ENCODE measurements around the gene FLRT1.

FLRT1 gene

GRCh38 chr11:64007160-64007628, 28.5 kb upstream of the FLRT1 start:
- DNase-seq (ENCODE audit: low read depth in 2 of 2) = no peak

- no peak for DNase-seq (ENCODE audit: low read depth in 2 of 2)
Observed at GRCh38 chr11:64007629-64008282, 28.0 kb upstream of the FLRT1 start.

- no peak for DNase-seq (ENCODE audit: low read depth in 2 of 2)
Observed at GRCh38 chr11:64008283-64008913, 27.3 kb upstream of the FLRT1 start.

GRCh38 chr11:64008914-64009633, 26.7 kb upstream of the FLRT1 start:
- DNase-seq (ENCODE audit: low read depth in 2 of 2) = no peak

GRCh38 chr11:64009710-64010109, 26.0 kb upstream of the FLRT1 start:
- DNase-seq (ENCODE audit: low read depth in 2 of 2) = no peak

- DNase-seq (ENCODE audit: low read depth in 2 of 2) = no peak
Observed at GRCh38 chr11:64010783-64011182, 24.9 kb upstream of the FLRT1 start.

GRCh38 chr11:64011371-64011770, 24.4 kb upstream of the FLRT1 start:
- DNase-seq (ENCODE audit: low read depth in 2 of 2) = no peak

GRCh38 chr11:64013141-64013896, 22.4 kb upstream of the FLRT1 start:
- no peak for DNase-seq (ENCODE audit: low read depth in 2 of 2)

DNA sequence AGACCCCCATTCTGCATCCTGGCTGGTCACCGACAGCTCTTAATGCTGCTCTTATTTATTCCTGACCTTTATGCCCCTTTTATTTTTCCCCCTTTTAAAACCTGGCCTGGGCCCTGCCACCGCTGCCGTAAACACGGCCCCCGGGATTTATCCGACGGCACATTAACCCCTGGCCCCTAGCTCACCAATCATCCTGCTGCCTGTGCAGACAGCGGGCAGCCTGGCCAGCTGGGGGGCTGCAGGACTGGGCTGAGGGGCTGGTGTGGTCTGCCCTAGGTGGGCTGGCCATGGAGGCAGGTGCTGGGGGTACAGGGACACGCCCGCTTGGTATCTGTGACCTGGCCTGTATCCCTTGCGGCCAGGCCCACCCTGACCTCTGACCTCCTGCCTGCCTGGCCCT, 21.4 kb upstream of the FLRT1 start:
- DNase-seq (ENCODE audit: low read depth in 2 of 2) = no peak

DNA sequence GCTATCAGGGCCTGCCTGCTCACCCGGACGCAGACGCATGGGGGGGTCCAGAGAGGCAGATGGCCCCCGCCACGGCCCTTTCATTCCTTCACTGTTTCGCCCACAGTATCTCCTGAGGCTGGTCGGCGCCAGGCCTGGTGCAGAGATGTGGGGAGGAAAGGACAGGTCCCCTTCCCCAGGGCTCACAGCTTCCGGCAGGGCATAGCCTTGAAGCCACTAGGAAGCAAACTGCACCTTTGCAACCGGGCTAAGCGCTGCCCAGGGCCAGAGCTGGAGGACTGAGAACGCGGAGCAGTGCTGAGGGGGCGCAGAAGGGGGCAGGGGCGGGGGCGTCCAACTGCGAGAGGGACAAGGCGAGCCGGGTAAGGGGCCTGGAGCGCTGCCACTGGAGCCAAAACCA, 20.2 kb upstream of the FLRT1 start:
- no peak for DNase-seq (ENCODE audit: low read depth in 2 of 2)

DNA sequence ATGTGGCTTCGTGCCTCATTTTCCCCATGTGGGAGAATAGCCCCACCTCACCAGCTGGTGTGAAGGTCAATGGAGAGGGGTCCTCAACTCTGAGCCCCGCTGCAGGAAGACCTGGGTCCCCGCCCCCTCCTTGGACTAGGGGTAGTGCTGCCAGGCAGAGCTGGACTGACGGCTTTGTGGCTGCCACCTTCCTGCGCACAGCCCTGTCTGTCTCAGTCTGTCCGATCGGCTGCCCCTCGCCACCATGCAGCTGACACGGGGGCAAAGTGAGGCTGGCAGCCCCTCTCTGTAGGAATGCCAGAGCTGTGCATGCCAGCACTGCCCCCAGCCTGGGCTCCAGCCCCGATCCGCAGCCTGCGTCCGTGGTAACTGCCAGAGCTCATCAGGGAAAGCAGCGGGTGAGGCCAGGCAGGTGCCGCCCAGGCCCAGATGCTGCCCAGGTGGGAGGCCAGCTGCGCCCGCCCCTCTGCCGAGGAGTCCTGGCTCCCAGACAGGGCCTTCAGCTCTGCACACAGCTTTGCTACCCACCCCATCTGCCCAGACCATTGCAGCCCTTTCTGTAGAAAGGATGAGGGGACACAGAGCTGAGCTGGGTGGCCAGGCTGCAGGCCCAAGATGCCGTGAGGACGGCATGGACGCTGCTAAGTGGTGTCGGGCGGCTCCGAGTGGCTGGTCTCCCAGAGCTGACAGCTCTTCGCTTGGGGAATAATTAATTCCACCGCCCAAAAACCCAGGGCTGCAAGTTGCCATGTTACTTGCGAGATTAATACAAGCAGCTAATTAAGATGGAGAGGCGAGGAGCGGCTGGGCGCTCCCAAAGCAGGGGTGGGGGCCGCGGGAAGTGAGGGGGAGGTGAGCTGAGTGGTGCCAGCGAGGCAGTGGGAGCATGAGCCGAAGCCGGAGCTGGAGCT, 19.5 kb upstream of the FLRT1 start:
- DNase-seq (ENCODE audit: low read depth in 2 of 2) = no peak

- no peak for DNase-seq (ENCODE audit: low read depth in 2 of 2)
Observed at GRCh38 chr11:64017945-64018224, 17.8 kb upstream of the FLRT1 start.

- no peak for DNase-seq (ENCODE audit: low read depth in 2 of 2)
Observed at GRCh38 chr11:64018310-64018709, 17.4 kb upstream of the FLRT1 start.

- DNase-seq (ENCODE audit: low read depth in 2 of 2) = no peak
Observed at GRCh38 chr11:64019106-64020037, 16.4 kb upstream of the FLRT1 start.

DNA sequence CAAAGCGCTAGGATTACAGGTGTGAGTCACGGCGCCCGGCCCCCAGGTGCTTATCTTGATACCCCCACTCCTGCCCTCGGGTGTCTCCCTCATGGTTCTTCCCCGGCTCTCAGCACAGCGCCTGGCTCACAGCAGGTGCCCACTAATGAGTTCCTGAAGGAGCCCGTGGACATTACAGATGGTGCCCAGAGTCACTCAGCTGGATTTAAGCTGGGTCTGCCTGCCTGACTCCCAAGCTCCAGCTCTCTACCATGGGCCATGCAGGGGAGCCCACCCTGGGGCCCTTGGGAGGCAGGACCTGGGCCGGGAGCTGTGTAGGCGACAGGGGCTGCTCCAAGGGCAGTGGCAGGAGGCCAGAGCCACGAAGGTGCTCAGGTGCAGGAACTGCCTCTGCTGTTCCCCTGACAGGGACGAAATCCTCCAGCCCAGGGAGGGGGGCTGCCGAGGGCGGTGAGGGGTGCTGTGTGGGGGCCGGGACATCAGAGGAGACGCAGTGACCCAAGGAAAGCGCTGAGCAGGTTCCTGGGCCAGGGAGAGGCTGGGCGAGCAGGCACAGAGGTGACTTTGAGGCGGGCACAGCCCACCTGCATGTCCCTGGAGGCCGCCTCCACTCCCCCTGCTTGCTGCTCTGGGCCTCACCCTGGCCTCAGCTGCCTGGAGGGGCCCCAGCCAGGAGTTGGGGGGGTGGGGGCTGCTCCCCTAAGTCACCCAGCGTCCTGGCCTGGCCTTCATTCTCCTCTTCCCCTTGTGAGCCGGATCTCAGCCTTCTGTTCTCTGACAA, 14.6 kb upstream of the FLRT1 start:
- DNase-seq (ENCODE audit: low read depth in 2 of 2) = no peak

- DNase-seq (ENCODE audit: low read depth in 2 of 2) = no peak
Observed at GRCh38 chr11:64021757-64022093, 14.0 kb upstream of the FLRT1 start.

DNA sequence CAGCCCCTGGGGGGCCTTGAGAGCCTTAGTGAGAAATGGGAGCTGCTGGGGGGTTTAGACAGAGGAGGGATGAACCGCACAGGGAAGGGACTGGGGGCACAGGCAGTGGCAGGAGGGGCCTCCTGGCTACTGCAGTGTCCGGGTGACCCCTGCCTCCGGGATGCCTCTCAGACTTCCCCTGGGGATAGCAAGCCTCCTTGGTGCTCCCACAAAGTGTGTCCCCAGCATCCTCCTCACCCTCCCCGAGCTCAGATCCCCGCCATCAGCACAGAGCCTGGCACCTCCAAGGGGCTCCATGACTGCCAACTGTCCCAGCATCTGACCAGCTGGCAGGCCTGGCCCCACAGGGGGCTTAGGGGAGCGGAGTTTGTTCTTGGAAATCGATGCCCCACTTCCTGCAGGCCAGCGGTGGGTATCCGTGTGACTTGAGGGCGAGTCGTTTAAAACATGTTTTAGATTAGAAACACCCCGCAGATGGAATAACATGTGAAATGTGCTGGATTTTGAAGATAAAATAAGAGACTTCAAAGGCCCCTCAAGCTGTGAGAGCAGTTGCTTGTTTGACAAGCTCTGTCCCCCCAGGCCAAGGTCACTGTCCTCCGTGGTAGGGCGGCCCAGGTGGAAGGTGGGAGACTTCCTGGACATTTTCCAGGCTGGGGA, 13.5 kb upstream of the FLRT1 start:
- no peak for DNase-seq (ENCODE audit: low read depth in 2 of 2)

GRCh38 chr11:64023712-64024710, 11.7 kb upstream of the FLRT1 start:
- no peak for DNase-seq (ENCODE audit: low read depth in 2 of 2)
